WTC11 (cell line): ENCODE measurements around the gene ERGIC2. TPM values are rescaled to one million over a fixed set of nuclear protein-coding genes. Genes with fewer than 3 reads are reported as not detected.

ENCODE experiments used
- ATAC-seq: fragments of 200-7000 bp; cut with Tn5 transposase; 2 replicates; pipeline ENCODE4 v1.10.0; 2021; ENCODE audit warnings: mild to moderate bottlenecking, moderate library complexity
- CTCF ChIA-PET: fragments of 300-600 bp; sonication (Branson Sonifier 250); formaldehyde crosslinking; loops from one replicate; lab custom pipeline; 2021; ENCODE audit warnings: antibody characterized with exemption; lab: Charles Lee
- POLR2A ChIA-PET: fragments of 350-600 bp; sonication (Branson Sonifier 250); formaldehyde crosslinking; loops from one replicate; lab custom pipeline; 2021; ENCODE audit warnings: antibody characterized with exemption; lab: Charles Lee
- DNase-seq: peaks from one replicate; pipeline ENCODE4 v3.0.0; 2021; ENCODE audit warnings: low spot score
- H3K27ac Mint-ChIP-seq: 2 replicates; pipeline ENCODE4 v1.8.0; 2021; ENCODE audit warnings: mixed read lengths
- H3K27me3 Mint-ChIP-seq: 2 replicates; pipeline ENCODE4 v1.8.0; 2021; ENCODE audit warnings: low read depth, mild to moderate bottlenecking, moderate library complexity, mixed read lengths
- H3K36me3 Mint-ChIP-seq: 2 replicates; pipeline ENCODE4 v1.8.0; 2021; ENCODE audit warnings: mixed read lengths
- H3K4me1 Mint-ChIP-seq: 2 replicates; pipeline ENCODE4 v1.8.0; 2022; ENCODE audit warnings: mixed read lengths
- H3K4me3 Mint-ChIP-seq: 2 replicates; pipeline ENCODE4 v1.8.0; 2021; ENCODE audit warnings: mild to moderate bottlenecking, moderate library complexity, mixed read lengths
- H3K9me3 Mint-ChIP-seq: 2 replicates; pipeline ENCODE4 v1.8.0; 2021; ENCODE audit warnings: mixed read lengths
- AR ChIP-seq: fragments of 250-450 bp; sonication (Bioruptor Pico); IDR thresholded peaks from 2 replicates; pipeline ENCODE4 v1.9.0; 2021; ENCODE audit warnings: mild to moderate bottlenecking
- E2F4 ChIP-seq: sonication (generic); formaldehyde crosslinking; IDR thresholded peaks from 2 replicates; pipeline ENCODE4 v1.8.1; 2022; ENCODE audit warnings: low read depth, mild to moderate bottlenecking, moderate library complexity, missing genetic modification reagents, borderline replicate concordance
- EMX1 ChIP-seq: fragments of 250-450 bp; sonication (Bioruptor Pico); IDR thresholded peaks from 2 replicates; pipeline ENCODE4 v1.8.0; 2021; ENCODE audit warnings: mild to moderate bottlenecking
- ESRRA ChIP-seq: sonication (generic); formaldehyde crosslinking; IDR thresholded peaks from 2 replicates; pipeline ENCODE4 v1.8.1; 2022; ENCODE audit warnings: mild to moderate bottlenecking, missing genetic modification reagents, borderline replicate concordance
- FOXP4 ChIP-seq: sonication (generic); formaldehyde crosslinking; IDR thresholded peaks from 2 replicates; pipeline ENCODE4 v1.8.0; 2022; ENCODE audit warnings: mild to moderate bottlenecking, missing genetic modification reagents
- IRF1 ChIP-seq: sonication (generic); formaldehyde crosslinking; IDR thresholded peaks from 2 replicates; pipeline ENCODE4 v1.8.0; 2023; ENCODE audit warnings: missing genetic modification reagents
- JUN ChIP-seq: sonication (generic); formaldehyde crosslinking; IDR thresholded peaks from 2 replicates; pipeline ENCODE4 v1.8.0; 2023; ENCODE audit warnings: mild to moderate bottlenecking, missing genetic modification reagents
- MAX ChIP-seq: sonication (generic); formaldehyde crosslinking; IDR thresholded peaks from 2 replicates; pipeline ENCODE4 v1.8.0; 2022; ENCODE audit warnings: mild to moderate bottlenecking, missing genetic modification reagents
- MXD4 ChIP-seq: fragments of 250-450 bp; sonication (Bioruptor Pico); IDR thresholded peaks from 2 replicates; pipeline ENCODE4 v1.8.0; 2021; ENCODE audit warnings: mild to moderate bottlenecking, moderate library complexity, borderline replicate concordance
- MYBL2 ChIP-seq: sonication (generic); formaldehyde crosslinking; IDR thresholded peaks from 2 replicates; pipeline ENCODE4 v1.8.1; 2023; ENCODE audit warnings: mild to moderate bottlenecking, moderate library complexity, missing genetic modification reagents
- NR2C2 ChIP-seq: sonication (generic); formaldehyde crosslinking; IDR thresholded peaks from 2 replicates; pipeline ENCODE4 v1.8.0; 2022; ENCODE audit warnings: mild to moderate bottlenecking, missing genetic modification reagents
- OVOL2 ChIP-seq: fragments of 250-450 bp; sonication (Bioruptor Pico); IDR thresholded peaks from 2 replicates; pipeline ENCODE4 v1.9.0; 2021; ENCODE audit warnings: mild to moderate bottlenecking, borderline replicate concordance
- PRDM15 ChIP-seq: sonication (generic); formaldehyde crosslinking; IDR thresholded peaks from 2 replicates; pipeline ENCODE4 v1.8.0; 2022; ENCODE audit warnings: missing genetic modification reagents
- PREB ChIP-seq: sonication (generic); formaldehyde crosslinking; IDR thresholded peaks from 2 replicates; pipeline ENCODE4 v1.8.1; 2022; ENCODE audit warnings: mild to moderate bottlenecking, missing genetic modification reagents, moderate library complexity, borderline replicate concordance
- SMAD3 ChIP-seq: sonication (generic); formaldehyde crosslinking; IDR thresholded peaks from 2 replicates; pipeline ENCODE4 v1.8.0; 2022; ENCODE audit warnings: missing genetic modification reagents, mild to moderate bottlenecking, borderline replicate concordance
- SOX15 ChIP-seq: fragments of 250-450 bp; sonication (Bioruptor Pico); IDR thresholded peaks from 2 replicates; pipeline ENCODE4 v1.9.0; 2021; ENCODE audit warnings: mild to moderate bottlenecking
- TEAD4 ChIP-seq: sonication (generic); formaldehyde crosslinking; IDR thresholded peaks from 2 replicates; pipeline ENCODE4 v1.8.0; 2022; ENCODE audit warnings: mild to moderate bottlenecking, missing genetic modification reagents
- USF2 ChIP-seq: sonication (generic); formaldehyde crosslinking; IDR thresholded peaks from 2 replicates; pipeline ENCODE4 v1.8.1; 2023; ENCODE audit warnings: mild to moderate bottlenecking, missing genetic modification reagents, moderate library complexity
- ZNF671 ChIP-seq: fragments of 250-450 bp; sonication (Bioruptor Pico); IDR thresholded peaks from 2 replicates; pipeline ENCODE4 v1.8.0; 2021; ENCODE audit warnings: mild to moderate bottlenecking
- ZSCAN18 ChIP-seq: fragments of 250-450 bp; sonication (Bioruptor Pico); IDR thresholded peaks from 2 replicates; pipeline ENCODE4 v2.1.2; 2022; ENCODE audit warnings: mild to moderate bottlenecking, moderate library complexity
- total RNA-seq: library from RNA; stranded (reverse); gene quantifications from 3 replicates; pipeline ENCODE4 v1.2.3, GENCODE V29; 2021

The ERGIC2 gene
- total RNA-seq, 1 experiment from 2014 or later = 51.4 TPM

- TF ChIP-seq FOXP4 = no peak
- no peak for TF ChIP-seq AR (CRISPR knock-in tag)
- TF ChIP-seq ESRRA (CRISPR knock-in tag) = no peak
- TF ChIP-seq USF2 (CRISPR knock-in tag) = no peak
- TF ChIP-seq NR2C2 = no peak
- TF ChIP-seq, all 79 proteins: peak for 0
Measured at GRCh38 chr12:29333178-29333577, 47.8 kb downstream of the ERGIC2 start (continued).

GRCh38 chr12:29329411-29329810 lies 51.6 kb downstream of the ERGIC2 start:
- DNase-seq = no peak
- no peaks in the 10 kb centered on the region; the same call in 1 of the 2 replicates for H3K27me3 Mint-ChIP-seq
- ChIA-PET CTCF (interaction anchor here (0.6 to 0.7 kb wide), 2 partner anchors 150 to 653 kb away, joined by 3 to 5 read pairs; no protein-coding TSS in a partner anchor), POLR2A (no interaction called here)
- no peak for ATAC-seq
- H3K9me3 Mint-ChIP-seq = peaks cover 20% of the 10 kb centered on the region
- no peak overlapping the region for H3K27ac Mint-ChIP-seq
- H3K4me3 Mint-ChIP-seq = no peak overlapping the region
- peaks cover 27% of the 10 kb centered on the region for H3K36me3 Mint-ChIP-seq
- no peaks in the 10 kb centered on the region for H3K4me1 Mint-ChIP-seq
- no peak for TF ChIP-seq SOX15 (CRISPR knock-in tag)
- no peak for TF ChIP-seq MAX (CRISPR knock-in tag)
- no peak for TF ChIP-seq ESRRA (CRISPR knock-in tag)
- TF ChIP-seq TEAD4 (CRISPR knock-in tag) = no peak
- no peak for TF ChIP-seq PREB
- no peak for TF ChIP-seq IRF1 (CRISPR knock-in tag)
- no peak for TF ChIP-seq E2F4 (CRISPR knock-in tag)
- TF ChIP-seq PRDM15 (CRISPR knock-in tag) = no peak
- no peak for TF ChIP-seq JUN (CRISPR knock-in tag)
- no peak for TF ChIP-seq ZSCAN18 (CRISPR knock-in tag)
- no peak for TF ChIP-seq OVOL2
- no peak for TF ChIP-seq EMX1
- TF ChIP-seq ZNF671 (CRISPR knock-in tag) = no peak
- no peak for TF ChIP-seq MXD4 (CRISPR knock-in tag)
- TF ChIP-seq MYBL2 = no peak
- no peak for TF ChIP-seq SMAD3 (CRISPR knock-in tag)
